ENCODE results near the gene ICOSLG. TPM values are rescaled to one million over a fixed set of nuclear protein-coding genes. Genes with fewer than 3 reads are reported as not detected.
"Not testable (repeated sequence)": the region's sequence is repeated elsewhere in the genome, so short reads cannot be mapped to it uniquely, and the experiment has no call there.

The ICOSLG gene
- total and polyA plus RNA-seq, 2 of the 4 experiments (the other 2 are of a cell fraction) = under 0.01 to 0.09 TPM

- H3K27ac ChIP-seq (ENCODE audit: insufficient read depth, low read length); H3K14ac ChIP-seq (replicated peaks; ENCODE audit: low read depth, low read length); H2BK120ac ChIP-seq (ENCODE audit: low read depth, low read length); H3K18ac ChIP-seq (ENCODE audit: low read depth, low read length); H3K79me1 ChIP-seq (ENCODE audit: low read depth in 1 of 2, low read length in 2 of 2); H3K56ac ChIP-seq (ENCODE audit: extremely low read depth, insufficient read depth, low read length); H4K91ac ChIP-seq (ENCODE audit: insufficient read depth, low read depth, low read length); H4K20me1 ChIP-seq (ENCODE audit: insufficient read depth, low read length); POLR2A ChIA-PET (ENCODE audit: unreplicated experiment); H2AK5ac ChIP-seq (ENCODE audit: low read depth, low read length); H2BK15ac ChIP-seq (ENCODE audit: low read depth, low read length); H3K9ac ChIP-seq (ENCODE audit: low read depth, low read length); CTCF ChIA-PET; DNase-seq; H3K4me1 ChIP-seq (ENCODE audit: control insufficient read depth, insufficient read depth, low read length); in situ Hi-C loops (cut with MboI; ENCODE audit: low sequenced_read_pairs); H2AK9ac ChIP-seq (replicated peaks; ENCODE audit: low read depth, low read length, poor library complexity); H4K5ac ChIP-seq (ENCODE audit: low read depth, low read length); H3K4me3 ChIP-seq (ENCODE audit: insufficient read depth, low read depth, low read length); H3K9me1 ChIP-seq (ENCODE audit: insufficient read depth, low read length); H2AFZ ChIP-seq (replicated peaks; ENCODE audit: low read length, poor library complexity); intact Hi-C loops (cut with micrococcal nuclease); H4K8ac ChIP-seq (ENCODE audit: low read depth in 2 of 2, low read length in 2 of 2); H3K4me2 ChIP-seq (ENCODE audit: low read depth, low read length); H3K4ac ChIP-seq (ENCODE audit: low read depth, low read length); dilution Hi-C loops (cut with HindIII; ENCODE audit: low sequenced_read_pairs, unreplicated experiment); H3K9me3 ChIP-seq (ENCODE audit: control insufficient read depth, insufficient read depth, low read length); ATAC-seq (ENCODE audit: low read depth); BruUV-seq (replicated peaks); H3K23ac ChIP-seq (ENCODE audit: low read depth, low read length); H3K27me3 ChIP-seq (ENCODE audit: control insufficient read depth, insufficient read depth, low read length); H2BK5ac ChIP-seq (ENCODE audit: low read depth, low read length, poor library complexity, severe bottlenecking); H2BK20ac ChIP-seq (ENCODE audit: low read depth, low read length); H3K36me3 ChIP-seq (ENCODE audit: control insufficient read depth, insufficient read depth, low read length): not testable (repeated sequence)
- no CpG with 5 or more reads among the region's 13 CpGs for WGBS, 2 experiments (ENCODE audit: extremely low coverage in 2 of 2, insufficient read length in 1 of 2)
These were observed 12.6 kb downstream of the ICOSLG start for GRCh38 chr21:44228109-44228508.

GRCh38 chr21:44227614-44228013, 13.1 kb downstream of the ICOSLG start:
- ATAC-seq (ENCODE audit: low read depth); H3K4me2 ChIP-seq (ENCODE audit: low read depth, low read length); POLR2A ChIA-PET (ENCODE audit: unreplicated experiment); H3K4ac ChIP-seq (ENCODE audit: low read depth, low read length); H4K91ac ChIP-seq (ENCODE audit: insufficient read depth, low read depth, low read length); CTCF ChIA-PET; H3K9me1 ChIP-seq (ENCODE audit: insufficient read depth, low read length); H2AK9ac ChIP-seq (replicated peaks; ENCODE audit: low read depth, low read length, poor library complexity); H3K9ac ChIP-seq (ENCODE audit: low read depth, low read length); H4K5ac ChIP-seq (ENCODE audit: low read depth, low read length); H2BK20ac ChIP-seq (ENCODE audit: low read depth, low read length); H2AFZ ChIP-seq (replicated peaks; ENCODE audit: low read length, poor library complexity); H2BK120ac ChIP-seq (ENCODE audit: low read depth, low read length); H3K23ac ChIP-seq (ENCODE audit: low read depth, low read length); H2AK5ac ChIP-seq (ENCODE audit: low read depth, low read length); in situ Hi-C loops (cut with MboI; ENCODE audit: low sequenced_read_pairs); DNase-seq; H3K79me1 ChIP-seq (ENCODE audit: low read depth in 1 of 2, low read length in 2 of 2); H3K27me3 ChIP-seq (ENCODE audit: control insufficient read depth, insufficient read depth, low read length); H4K20me1 ChIP-seq (ENCODE audit: insufficient read depth, low read length); H3K14ac ChIP-seq (replicated peaks; ENCODE audit: low read depth, low read length); H3K4me3 ChIP-seq (ENCODE audit: insufficient read depth, low read depth, low read length); dilution Hi-C loops (cut with HindIII; ENCODE audit: low sequenced_read_pairs, unreplicated experiment); H3K4me1 ChIP-seq (ENCODE audit: control insufficient read depth, insufficient read depth, low read length); H4K8ac ChIP-seq (ENCODE audit: low read depth in 2 of 2, low read length in 2 of 2); H3K36me3 ChIP-seq (ENCODE audit: control insufficient read depth, insufficient read depth, low read length); H3K27ac ChIP-seq (ENCODE audit: insufficient read depth, low read length); H2BK15ac ChIP-seq (ENCODE audit: low read depth, low read length); H3K9me3 ChIP-seq (ENCODE audit: control insufficient read depth, insufficient read depth, low read length); intact Hi-C loops (cut with micrococcal nuclease); BruUV-seq (replicated peaks); H3K56ac ChIP-seq (ENCODE audit: extremely low read depth, insufficient read depth, low read length); H3K18ac ChIP-seq (ENCODE audit: low read depth, low read length); H2BK5ac ChIP-seq (ENCODE audit: low read depth, low read length, poor library complexity, severe bottlenecking): not testable (repeated sequence)
- WGBS, 2 experiments (ENCODE audit: extremely low coverage in 2 of 2, insufficient read length in 1 of 2) = no CpG with 5 or more reads among the region's 9 CpGs

Data from IMR-90 (cell line).